ENCODE data around the gene AHNAK.

GRCh38 chr11:62435846-62436660, 110.6 kb downstream of the AHNAK start:
- TF ChIP-seq CTCF (IDR thresholded peaks at IDR 0.05; ENCODE audit: insufficient read depth, low read length): no peak
- no peak; the same call in 1 of the 2 replicates for TF ChIP-seq SPI1 (IDR thresholded peaks at IDR 0.05; ENCODE audit: borderline replicate concordance, low read depth)
- no peak for TF ChIP-seq POLR2AphosphoS5 (IDR thresholded peaks at IDR 0.05; ENCODE audit: low read depth)
- TF ChIP-seq GABPA (IDR thresholded peaks at IDR 0.05; ENCODE audit: low read depth): no peak
